ENCODE results near the gene PAM16.
"Not testable (repeated sequence)": the region's sequence is repeated elsewhere in the genome, so short reads cannot be mapped to it uniquely, and the experiment has no call there.

Gene PAM16

GRCh38 chr16:4350787-4351659, at the start of gene PAM16:
Gene PAM16 (minus strand): TSS chr16:4351321. CDS start chr16:4351234, 87 bp downstream.
- DNase-seq: peak; percentile 83

- no peak for DNase-seq
Measured at GRCh38 chr16:4399001-4399730, 48.0 kb upstream of the PAM16 start.

GRCh38 chr16:4395055-4395726, 44.1 kb upstream of the PAM16 start:
- DNase-seq: no peak

- DNase-seq: not testable (repeated sequence)
Measured at GRCh38 chr16:4393850-4394249, 42.7 kb upstream of the PAM16 start.

- DNase-seq: no peak
Measured at GRCh38 chr16:4393240-4393600, 42.1 kb upstream of the PAM16 start.

- no peak for DNase-seq
Measured at GRCh38 chr16:4392382-4393239, 41.5 kb upstream of the PAM16 start.

GRCh38 chr16:4391631-4392381, 40.7 kb upstream of the PAM16 start:
- DNase-seq: no peak

GRCh38 chr16:4390266-4391260, 39.4 kb upstream of the PAM16 start:
- no peak for DNase-seq

- DNase-seq: no peak
Measured at GRCh38 chr16:4389051-4389955, 38.2 kb upstream of the PAM16 start.

- no peak for DNase-seq
Measured at GRCh38 chr16:4388271-4389021, 37.3 kb upstream of the PAM16 start.

- DNase-seq: no peak
Measured at GRCh38 chr16:4387781-4388180, 36.7 kb upstream of the PAM16 start.

- DNase-seq: no peak
Measured at GRCh38 chr16:4386951-4387565, 35.9 kb upstream of the PAM16 start.

- DNase-seq: no peak
Measured at GRCh38 chr16:4386451-4386805, 35.3 kb upstream of the PAM16 start.

- DNase-seq: no peak
Measured at GRCh38 chr16:4385789-4386450, 34.8 kb upstream of the PAM16 start.

- no peak for DNase-seq
Measured at GRCh38 chr16:4385066-4385788, 34.1 kb upstream of the PAM16 start.

GRCh38 chr16:4384509-4384942, 33.4 kb upstream of the PAM16 start:
- DNase-seq: no peak
